Mesothelial cell of epicardium (in vitro differentiated cells): ENCODE results near the gene SCG3. TPM values are rescaled to one million over a fixed set of nuclear protein-coding genes. Genes with fewer than 3 reads are reported as not detected.

ENCODE experiments used
- DNase-seq, 2 experiments: peaks; one replicate each; pipeline ENCODE4 v3.0.0; 2021; ENCODE audit warnings: low spot score in 2 of 2; ENCODE audit not compliant: unreplicated experiment in 2 of 2
- H3K27ac Mint-ChIP-seq: 2 replicates; pipeline ENCODE4 v1.8.0; 2021; ENCODE audit warnings: mixed read lengths
- H3K27me3 Mint-ChIP-seq: 2 replicates; pipeline ENCODE4 v1.8.0; 2021; ENCODE audit warnings: low read depth, mixed read lengths
- H3K36me3 Mint-ChIP-seq: 2 replicates; pipeline ENCODE4 v1.8.0; 2021; ENCODE audit warnings: mixed read lengths
- H3K4me1 Mint-ChIP-seq: 2 replicates; pipeline ENCODE4 v1.8.0; 2021; ENCODE audit warnings: mixed read lengths
- H3K4me3 Mint-ChIP-seq: 2 replicates; pipeline ENCODE4 v1.8.0; 2021; ENCODE audit warnings: mild to moderate bottlenecking, moderate library complexity, mixed read lengths
- H3K9me3 Mint-ChIP-seq: 2 replicates; pipeline ENCODE4 v1.8.0; 2021; ENCODE audit warnings: mixed read lengths
- CTCF ChIP-seq: fragments of 200-600 bp; sonication (generic); IDR thresholded peaks from one replicate; pipeline ENCODE4 v1.5.0; 2021; ENCODE audit warnings: antibody characterized with exemption; ENCODE audit not compliant: unreplicated experiment
- total RNA-seq: library from RNA; stranded (reverse); gene quantifications from 3 replicates; pipeline ENCODE4 v1.2.1, GENCODE V29; 2021

The SCG3 gene
- total RNA-seq, 1 donor from 2014 or later = not detected

GRCh38 chr15:51706926-51707608 lies 25.8 kb downstream of the SCG3 start:
- DNase-seq = no peak
- no peaks in the 10 kb centered on the region for H3K9me3 Mint-ChIP-seq
- no peaks in the 10 kb centered on the region for H3K27me3 Mint-ChIP-seq
- no peak for TF ChIP-seq CTCF
- peak overlapping the region; percentile 73 for H3K27ac Mint-ChIP-seq
- no peaks in the 10 kb centered on the region for H3K36me3 Mint-ChIP-seq
- H3K4me1 Mint-ChIP-seq = peaks cover 16% of the 10 kb centered on the region
- H3K4me3 Mint-ChIP-seq = no peak overlapping the region

DNA sequence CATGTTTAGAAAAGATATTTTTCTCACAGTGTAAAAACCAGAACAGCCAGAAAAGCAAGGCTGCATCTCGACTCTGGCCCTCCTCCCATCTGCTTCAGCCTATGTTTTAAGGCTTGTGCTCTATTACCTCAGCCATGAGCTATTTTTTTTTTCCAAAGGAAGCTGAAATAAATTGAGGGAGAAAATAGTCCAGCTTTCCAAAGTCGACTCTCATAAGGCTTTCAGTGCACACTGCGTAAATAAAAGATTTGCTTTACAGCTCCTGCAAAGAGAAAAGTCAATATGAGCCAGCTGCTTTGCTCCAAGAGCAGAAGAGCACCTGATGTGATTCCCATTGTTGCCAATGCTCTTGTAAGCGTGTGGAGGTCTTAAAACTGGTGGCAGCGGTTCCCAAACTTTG lies 26.7 kb downstream of the SCG3 start:
- H3K9me3 Mint-ChIP-seq = no peaks in the 10 kb centered on the region
- no peaks in the 10 kb centered on the region for H3K27me3 Mint-ChIP-seq

GRCh38 chr15:51709031-51709430 lies 27.7 kb downstream of the SCG3 start:
- Mint-ChIP-seq H3K36me3 (no peaks in the 10 kb centered on the region), H3K27me3 (no peaks in the 10 kb centered on the region), H3K4me3 (no peak overlapping the region), H3K4me1 (peaks cover 16% of the 10 kb centered on the region), H3K27ac (no peak overlapping the region), H3K9me3 (no peaks in the 10 kb centered on the region)
- DNase-seq = no peak
- no peak for TF ChIP-seq CTCF

More for the DNA sequence above, 26.7 kb downstream of the SCG3 start:
- Mint-ChIP-seq H3K36me3 (no peaks in the 10 kb centered on the region), H3K4me3 (no peak overlapping the region), H3K27ac (peak overlapping the region; percentile 73), H3K4me1 (peaks cover 16% of the 10 kb centered on the region)
- TF ChIP-seq CTCF = no peak
- no peak for DNase-seq

DNA sequence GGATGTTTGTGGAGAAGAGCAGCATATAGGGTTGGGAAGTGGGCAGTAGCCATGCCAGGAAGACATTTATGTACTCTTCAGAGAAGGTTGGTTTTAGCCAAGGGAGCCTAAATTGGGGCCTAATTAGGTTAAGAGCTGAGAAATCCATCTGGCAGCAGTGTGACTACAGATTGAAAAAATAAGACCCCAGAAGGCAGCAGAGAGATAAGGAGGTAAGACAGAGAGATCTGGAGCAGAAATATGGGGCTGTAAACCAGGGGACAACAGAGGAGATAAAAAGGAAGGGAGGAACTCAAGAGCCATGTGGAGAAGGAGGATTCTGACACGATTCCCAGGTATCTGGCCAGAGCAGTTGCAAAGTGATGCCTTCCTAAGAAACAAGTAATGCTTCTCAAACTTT lies 32.9 kb downstream of the SCG3 start:
- Mint-ChIP-seq H3K4me1 (no peaks in the 10 kb centered on the region), H3K36me3 (no peaks in the 10 kb centered on the region), H3K4me3 (no peak overlapping the region), H3K27ac (no peak overlapping the region), H3K27me3 (no peaks in the 10 kb centered on the region), H3K9me3 (no peaks in the 10 kb centered on the region)
- DNase-seq = no peak
- TF ChIP-seq CTCF = no peak

GRCh38 chr15:51714911-51715310 lies 33.6 kb downstream of the SCG3 start:
- Mint-ChIP-seq H3K36me3 (no peaks in the 10 kb centered on the region), H3K27me3 (no peaks in the 10 kb centered on the region), H3K27ac (no peak overlapping the region), H3K4me3 (no peak overlapping the region), H3K4me1 (no peaks in the 10 kb centered on the region), H3K9me3 (no peaks in the 10 kb centered on the region)
- DNase-seq = no peak
- no peak for TF ChIP-seq CTCF
